Activated T-cell treated with anti-CD3 and anti-CD28 coated beads for 48 hours (primary cell): ENCODE measurements around the gene TCF23.
"Not testable (repeated sequence)": the region's sequence is repeated elsewhere in the genome, so short reads cannot be mapped to it uniquely, and the experiment has no call there.

Experiments
- DNase-seq: peaks from one replicate; pipeline ENCODE4 v3.0.0-alpha.2; 2020; ENCODE audit warnings: low read depth

TCF23 gene

DNA sequence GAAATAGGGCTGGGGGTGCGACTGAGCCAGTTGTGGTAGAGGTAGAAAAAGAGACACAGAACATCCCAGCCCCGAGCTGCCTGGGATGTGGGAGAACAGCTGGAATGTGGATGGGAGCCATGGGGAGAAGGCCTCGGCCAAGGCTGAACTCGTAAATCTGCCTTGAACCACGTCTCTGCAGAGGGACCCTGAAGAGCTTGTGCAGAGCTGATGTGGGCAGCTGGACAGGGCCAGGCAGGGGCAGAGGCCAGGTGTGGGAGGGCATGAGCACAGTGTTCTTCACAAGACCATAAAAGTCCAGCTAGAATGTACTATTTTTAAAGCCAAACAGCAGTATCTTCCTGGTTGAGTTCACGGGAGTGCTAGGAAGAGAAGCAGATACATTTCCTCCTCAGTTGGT, 5.7 kb downstream of the TCF23 start:
- no peak for DNase-seq

GRCh38 chr2:27155069-27155520, 6.3 kb downstream of the TCF23 start:
- DNase-seq: no peak

GRCh38 chr2:27158468-27158867, 9.7 kb downstream of the TCF23 start:
- no peak for DNase-seq

GRCh38 chr2:27159271-27159670, 10.5 kb downstream of the TCF23 start:
- DNase-seq: no peak

- DNase-seq: no peak
Measured at GRCh38 chr2:27160191-27160590, 11.4 kb downstream of the TCF23 start.

GRCh38 chr2:27162151-27163121, 13.6 kb downstream of the TCF23 start:
- no peak for DNase-seq

GRCh38 chr2:27164960-27165763, 16.4 kb downstream of the TCF23 start:
- DNase-seq: no peak

DNA sequence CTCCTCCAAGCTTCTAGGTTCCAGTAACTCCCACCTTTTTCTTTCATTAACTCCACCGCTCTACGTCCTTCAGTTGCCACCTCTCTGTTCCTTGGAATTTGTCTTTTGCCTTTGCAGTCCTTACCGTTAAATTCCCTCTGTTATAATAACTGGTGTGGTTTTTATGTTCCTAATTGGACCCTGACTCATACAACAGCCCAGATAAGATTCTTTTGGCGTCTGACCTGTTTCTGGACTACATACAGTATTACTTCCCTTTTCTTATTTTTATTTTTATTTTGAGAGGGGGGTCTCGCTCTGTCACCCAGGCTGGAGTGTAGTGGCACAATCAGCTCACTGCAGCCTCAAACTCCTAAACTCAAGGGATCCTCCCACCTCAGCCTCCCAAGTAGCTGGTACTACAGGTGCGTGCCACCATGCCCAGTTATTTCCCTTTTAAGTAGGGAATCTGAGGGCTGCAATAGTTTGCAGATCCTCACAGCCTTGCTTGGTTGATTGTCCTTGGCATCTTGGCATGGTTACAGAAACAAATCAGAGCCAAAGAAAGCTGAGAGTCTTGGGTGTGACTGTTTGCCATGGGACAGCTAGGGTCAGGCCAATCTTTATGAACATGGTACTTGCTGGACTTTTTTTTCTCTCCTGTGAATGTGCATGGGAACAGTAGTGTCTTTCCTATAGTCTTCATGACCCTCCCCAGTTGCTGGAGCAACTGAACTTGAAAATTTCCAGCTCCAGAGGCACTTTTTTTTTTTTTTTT, 22.0 kb downstream of the TCF23 start:
- no peak for DNase-seq

GRCh38 chr2:27171351-27171848, 22.6 kb downstream of the TCF23 start:
- DNase-seq: no peak

GRCh38 chr2:27174638-27175037, 25.8 kb downstream of the TCF23 start:
- DNase-seq: no peak

GRCh38 chr2:27175330-27175729, 26.5 kb downstream of the TCF23 start:
- no peak for DNase-seq

GRCh38 chr2:27175781-27176180, 27.0 kb downstream of the TCF23 start:
- DNase-seq: not testable (repeated sequence)

DNA sequence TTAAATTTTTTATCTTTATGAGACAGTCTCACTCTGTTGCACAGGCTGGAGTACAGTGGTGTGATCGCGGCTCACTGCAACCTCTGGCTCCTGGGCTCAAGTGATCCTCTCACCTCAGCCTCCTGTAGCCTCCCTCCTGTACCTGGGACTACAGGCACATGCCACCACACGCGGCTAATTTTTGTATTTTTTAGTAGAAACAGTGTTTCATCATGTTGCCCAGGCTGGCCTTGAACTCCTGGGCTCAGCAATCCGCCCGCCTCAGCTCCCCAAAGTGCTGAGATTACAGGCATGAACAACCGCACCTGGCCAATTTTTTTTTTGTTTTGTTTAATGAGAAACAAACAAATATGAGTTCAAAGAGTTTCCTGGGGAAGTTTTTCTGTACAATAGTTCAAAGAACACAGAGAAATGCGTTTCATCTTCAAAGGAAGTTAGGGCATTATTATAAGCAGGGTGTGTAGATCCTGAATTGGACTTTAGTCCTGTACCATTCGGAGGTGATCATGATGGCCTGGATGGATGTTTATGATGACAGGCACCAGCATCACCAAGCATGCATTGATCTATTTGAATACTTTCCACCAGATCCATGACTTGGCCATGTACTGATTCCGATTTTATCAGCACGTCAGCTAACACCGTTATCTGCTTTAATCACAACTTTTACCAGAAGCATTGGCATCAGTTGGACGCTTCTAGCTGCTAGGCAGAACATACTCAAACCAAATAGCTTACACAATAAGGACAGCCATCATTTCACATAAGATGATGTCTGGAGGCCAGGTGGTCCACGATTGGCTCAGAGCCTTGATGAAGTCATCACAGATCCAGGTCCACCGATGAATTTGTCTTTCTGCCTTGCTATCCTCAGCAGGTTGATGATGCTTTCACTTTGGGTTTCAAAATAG, 28.9 kb downstream of the TCF23 start:
- DNase-seq: no peak

DNA sequence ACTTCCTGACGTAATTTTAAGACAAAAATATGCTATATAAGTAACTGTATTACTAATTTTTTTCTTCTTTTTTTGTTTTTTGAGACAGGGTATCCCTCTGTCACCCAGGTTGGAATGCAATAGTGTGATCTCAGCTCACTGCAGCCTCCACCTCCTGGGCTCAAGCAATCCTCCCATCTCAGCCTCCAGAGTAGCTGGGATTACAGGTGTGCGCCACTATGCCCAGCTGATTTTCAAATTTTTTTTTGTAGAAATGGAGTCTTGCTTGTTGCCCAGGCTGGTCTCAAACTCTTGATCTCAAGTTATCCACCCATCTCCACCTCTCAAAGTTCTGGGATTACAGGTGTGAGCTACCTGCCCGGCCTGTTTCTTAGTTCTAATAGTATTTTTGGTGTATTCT, 29.7 kb downstream of the TCF23 start:
- no peak for DNase-seq

DNA sequence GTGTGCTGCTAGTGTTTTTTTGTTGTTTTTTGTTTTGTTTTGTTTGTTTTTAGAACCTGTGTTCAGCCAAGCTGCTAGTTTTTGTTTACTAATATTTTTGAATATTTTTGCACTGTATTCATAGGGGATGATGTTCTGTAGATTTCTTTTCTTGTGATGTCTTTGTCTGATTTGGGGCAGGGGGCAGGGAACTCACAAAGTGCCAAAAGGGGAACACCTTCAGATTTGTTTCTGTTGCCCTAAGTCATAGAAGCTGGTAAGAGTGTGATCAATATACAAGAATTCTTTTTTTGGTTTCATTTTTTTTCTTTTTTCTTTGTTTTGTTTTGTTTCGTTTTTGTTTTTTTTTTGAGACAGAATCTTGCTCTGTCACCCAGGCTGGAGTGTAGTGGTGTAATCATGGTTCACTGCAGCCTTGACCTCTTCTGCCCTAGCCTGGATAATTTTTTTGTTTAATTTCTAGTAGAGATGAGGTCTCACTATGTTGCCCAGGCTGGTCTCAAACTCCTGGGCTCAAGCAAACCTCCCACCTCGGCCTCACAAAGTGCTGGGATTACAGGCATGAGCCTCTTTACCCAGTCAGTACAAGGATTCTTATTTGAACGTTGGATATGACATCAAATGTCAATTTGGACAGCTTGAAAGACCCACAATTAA, 30.7 kb downstream of the TCF23 start:
- DNase-seq: no peak

GRCh38 chr2:27182346-27182745, 33.5 kb downstream of the TCF23 start:
- DNase-seq: no peak

DNA sequence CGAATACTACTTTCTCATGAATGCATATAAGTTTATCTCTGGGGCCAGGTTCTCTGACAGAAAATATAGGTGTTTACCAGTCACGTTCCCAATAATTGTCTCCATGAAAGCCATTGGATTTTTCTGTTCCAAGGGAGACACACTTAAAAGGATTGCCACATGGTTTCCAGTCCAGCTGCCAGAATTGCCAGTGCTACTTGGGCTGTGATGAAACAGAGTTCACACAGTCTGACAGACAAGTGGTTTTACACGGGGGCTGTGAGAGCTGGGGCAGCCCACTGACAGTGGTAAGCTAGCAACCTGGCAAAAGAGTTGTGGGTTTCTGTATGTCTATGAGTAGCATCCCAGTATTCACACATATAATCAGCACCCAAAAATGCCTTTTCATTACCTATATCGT, 35.3 kb downstream of the TCF23 start:
- DNase-seq: no peak

DNA sequence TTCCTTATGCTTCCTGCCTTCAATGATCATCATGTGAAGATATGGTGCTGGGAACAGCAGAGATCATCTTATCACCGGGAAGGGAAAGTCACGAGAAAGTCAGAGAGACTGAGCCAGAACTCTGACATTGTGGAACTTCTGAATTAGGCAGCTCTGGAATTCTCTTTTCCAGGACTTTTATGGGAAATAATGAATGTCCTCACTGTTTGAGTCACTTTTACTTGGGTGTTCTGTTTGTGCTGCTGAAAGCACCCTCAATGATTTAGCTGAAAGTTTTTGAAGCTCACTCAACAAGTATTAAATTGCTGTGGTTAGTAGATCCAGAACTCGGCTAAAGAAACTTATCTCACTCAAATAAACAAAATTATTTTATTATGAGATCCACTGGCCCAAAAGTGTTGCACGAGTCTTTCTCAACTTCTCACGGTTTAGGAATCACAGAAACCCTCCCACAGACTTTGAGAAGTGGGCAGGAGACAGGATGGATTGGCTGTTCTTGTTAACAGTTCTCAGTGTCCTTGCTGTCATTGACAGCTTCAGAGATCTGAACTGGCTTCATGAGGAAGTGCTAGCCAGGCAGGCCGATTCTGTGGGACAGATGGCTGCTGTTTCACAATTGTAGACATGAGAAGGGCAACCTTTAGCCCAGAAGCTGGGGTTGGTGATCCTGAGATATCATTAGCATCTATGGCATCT, 36.7 kb downstream of the TCF23 start:
- DNase-seq: no peak

GRCh38 chr2:27186613-27187345, 38.0 kb downstream of the TCF23 start:
- DNase-seq: no peak
